NCI-H524 (cell line): ENCODE results near the gene MT1H.
"Not testable (repeated sequence)": the region's sequence is repeated elsewhere in the genome, so short reads cannot be mapped to it uniquely, and the experiment has no call there.

Source experiments
- DNase-seq, 2 experiments: peaks; one replicate each; lab custom pipeline; 2025; lab: John Stamatoyannopoulos, UW

MT1H gene

DNA sequence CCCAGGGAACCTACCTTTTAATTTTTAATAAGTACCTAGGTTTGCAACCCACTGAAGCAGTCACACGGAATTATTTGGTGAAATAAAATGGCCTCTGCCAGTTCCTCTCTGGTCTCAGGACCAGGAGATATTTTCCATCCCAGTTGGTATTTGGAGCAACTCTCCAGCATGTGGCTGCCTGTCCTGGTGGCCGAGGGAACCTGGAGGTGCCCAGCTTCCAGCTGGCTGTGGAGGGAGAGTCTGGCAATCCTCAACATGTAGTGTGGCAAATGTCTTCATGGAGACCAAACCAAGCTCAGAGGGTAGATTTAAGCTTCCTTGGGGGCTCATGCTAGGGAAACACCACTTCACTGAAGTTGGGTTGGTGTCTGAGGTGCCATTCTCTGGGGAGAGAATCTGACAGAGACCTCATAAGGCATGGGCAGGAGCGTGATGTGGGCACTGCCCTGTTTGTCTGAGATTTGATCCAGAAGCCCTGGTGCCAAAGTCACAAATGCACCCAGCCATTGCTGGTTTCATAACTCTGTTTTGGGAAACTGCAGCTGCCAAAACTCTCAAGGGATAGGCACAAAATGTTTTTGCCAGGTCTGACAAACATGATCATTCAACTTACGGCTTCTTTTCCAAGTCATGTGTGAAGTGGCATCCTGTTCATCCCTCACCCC lies 15.4 kb downstream of the MT1H start:
- DNase-seq: no peak

DNA sequence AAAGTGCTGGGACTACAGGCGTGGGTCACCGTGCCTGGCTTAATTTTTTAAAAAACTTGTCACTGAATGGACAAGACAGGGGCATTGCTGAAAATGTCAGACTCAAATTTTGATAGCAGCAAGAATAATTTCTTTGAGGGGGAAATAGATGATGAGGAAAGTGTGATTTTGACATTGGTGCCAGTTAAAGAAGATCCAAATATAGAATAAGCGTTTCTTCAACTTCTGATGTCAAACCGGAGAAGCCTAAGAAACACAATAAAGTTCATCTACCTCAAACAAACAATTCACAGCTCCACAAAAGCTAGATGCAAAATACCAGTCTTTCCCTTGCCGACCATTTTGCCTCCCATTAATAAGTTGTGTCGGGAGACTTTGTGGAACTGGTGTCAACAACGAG lies 17.1 kb downstream of the MT1H start:
- DNase-seq: no peak

DNA sequence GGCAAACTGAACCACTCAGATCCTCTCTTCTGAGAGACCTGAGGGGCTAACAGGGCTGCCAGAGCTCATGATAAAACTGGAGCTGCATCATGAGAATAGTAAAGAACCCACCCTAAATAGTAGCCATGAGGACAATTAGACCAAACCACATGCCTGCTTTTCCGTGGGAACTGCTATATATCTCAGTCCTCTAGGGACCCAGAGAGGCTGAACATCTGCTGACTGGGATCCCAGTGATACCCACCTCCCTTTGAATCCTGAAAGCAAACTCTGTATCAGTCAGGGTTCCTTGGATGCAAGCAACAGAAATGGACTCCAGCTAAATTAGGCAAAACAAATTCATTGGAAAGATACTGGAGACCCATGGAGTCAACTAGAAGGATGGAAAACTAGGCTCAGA lies 19.1 kb downstream of the MT1H start:
- peak in 1 of 2 experiments; percentile 46 for DNase-seq

DNA sequence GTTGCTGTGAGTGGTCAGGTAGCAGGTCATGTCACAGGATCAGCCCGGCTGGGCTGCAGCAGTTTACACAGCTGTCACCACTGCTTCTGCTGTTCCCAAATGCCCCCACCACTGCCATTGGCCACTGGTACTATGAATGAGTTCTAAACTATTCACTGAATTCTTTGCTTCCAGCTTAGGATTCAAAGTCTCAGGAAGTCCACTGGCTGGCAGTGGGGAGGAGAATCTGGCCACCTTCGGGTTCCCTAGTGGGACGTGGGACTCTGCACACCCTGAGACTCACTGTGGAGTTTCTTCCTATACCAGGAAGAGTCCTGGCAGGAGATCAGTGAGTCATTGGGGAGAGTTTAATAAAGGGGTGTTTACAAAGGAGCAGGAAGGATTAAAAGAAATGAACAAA lies 19.6 kb downstream of the MT1H start:
- DNase-seq: no peak

DNA sequence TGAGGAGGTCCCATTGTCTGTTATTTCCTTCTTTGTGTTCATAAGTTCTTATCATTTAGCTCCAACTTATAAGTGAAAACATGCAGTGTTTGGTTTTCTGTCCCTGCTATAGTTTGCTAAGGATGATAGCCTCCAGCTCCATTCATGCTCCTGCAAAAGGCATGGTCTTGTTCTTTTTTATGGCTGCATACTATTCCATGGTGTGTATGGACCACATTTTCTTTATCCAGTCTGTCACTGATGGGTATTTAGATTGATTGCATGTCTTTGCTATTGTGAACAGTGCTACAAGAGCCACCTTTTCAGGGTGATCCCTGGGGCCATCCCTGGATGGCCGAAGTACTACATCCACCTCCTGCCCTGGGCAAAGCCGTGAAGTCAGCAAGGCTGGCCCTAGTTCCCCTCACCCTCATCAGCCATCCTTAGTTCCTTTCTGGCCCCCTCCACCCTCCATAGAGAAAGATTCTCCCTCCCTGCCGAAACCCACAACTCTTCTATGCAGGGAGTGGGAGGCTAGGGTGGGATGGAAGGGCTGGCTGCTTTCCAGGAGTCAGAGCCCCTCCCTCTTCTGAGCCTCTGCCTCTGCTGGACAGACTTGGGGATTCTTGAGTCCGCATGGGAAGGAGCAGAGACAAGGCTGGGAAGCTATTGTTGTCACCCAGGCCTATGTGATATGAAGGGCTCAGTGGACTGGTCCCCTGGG lies 21.0 kb downstream of the MT1H start:
- DNase-seq: no peak

DNA sequence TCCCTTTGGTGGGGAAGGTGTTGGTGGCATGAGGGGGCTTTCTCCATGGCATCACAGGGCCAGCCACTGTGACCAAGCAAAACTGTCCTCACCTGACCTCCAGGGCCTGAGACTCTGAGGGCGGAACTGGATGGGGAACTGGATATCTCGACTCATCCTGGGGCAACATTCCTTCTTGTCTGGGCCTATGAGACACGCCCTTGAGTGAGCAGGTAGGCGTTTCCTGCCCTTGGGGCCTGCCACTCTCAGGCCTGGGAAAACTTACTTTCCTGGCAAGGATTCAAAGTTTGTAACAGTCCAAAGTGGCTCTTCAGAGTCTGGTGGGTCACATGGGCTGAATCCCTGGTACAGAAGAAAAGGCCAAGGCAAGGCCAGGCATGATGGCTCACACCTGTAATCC lies 22.3 kb downstream of the MT1H start:
- DNase-seq: no peak

DNA sequence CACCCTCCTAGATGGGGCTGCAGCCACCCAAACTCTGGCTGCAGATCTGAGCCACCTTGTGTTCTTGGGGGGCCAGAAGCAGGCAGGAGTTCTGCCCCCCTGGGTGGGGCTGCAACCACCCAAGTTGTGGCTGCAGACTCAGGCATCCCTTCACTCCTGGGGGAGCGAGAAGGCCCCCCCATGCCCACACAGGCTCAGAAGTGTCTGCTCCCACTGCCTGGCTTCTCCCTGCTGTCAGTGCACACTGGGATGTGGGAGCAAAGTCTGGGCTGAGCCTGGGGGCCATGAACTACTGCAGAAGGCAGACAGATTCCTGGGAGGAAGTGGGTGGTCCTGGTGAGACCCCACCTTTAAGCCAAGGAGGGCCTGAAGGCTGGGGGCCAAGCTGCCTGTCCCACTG lies 25.6 kb downstream of the MT1H start:
- DNase-seq: no peak

DNA sequence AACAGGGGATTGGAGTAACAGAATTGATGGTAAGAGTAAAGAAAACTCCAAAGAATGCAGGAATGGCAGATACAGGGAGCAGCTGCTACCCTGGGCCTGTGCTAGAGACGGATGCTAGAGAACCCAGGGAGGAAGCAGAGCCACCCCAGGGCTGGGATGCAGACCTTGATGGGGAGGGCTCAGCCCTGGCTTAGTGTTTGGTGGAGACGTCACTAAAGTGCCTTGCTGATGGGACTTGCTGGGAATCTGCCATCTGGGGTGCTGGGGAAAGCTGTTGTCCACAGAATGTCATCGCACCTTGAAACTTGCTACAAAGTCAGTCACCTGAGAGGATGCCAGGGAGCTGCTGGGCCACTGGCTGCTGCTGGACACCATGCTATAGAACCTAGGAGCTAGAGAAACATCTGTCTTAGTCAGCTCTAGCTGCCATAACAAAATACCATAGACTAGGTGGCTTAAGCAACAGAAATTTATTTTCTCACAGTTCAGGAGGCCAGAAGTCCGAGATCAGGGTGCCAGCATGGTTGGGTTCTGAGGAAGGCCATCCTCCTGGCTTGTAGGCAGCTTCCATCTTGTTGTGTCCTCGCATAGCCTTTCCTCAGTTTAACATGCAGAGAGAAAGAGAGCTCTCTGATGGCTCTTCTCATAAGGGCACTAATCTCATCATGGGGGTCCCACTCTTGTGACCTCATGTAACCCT lies 28.0 kb downstream of the MT1H start:
- no peak for DNase-seq

DNA sequence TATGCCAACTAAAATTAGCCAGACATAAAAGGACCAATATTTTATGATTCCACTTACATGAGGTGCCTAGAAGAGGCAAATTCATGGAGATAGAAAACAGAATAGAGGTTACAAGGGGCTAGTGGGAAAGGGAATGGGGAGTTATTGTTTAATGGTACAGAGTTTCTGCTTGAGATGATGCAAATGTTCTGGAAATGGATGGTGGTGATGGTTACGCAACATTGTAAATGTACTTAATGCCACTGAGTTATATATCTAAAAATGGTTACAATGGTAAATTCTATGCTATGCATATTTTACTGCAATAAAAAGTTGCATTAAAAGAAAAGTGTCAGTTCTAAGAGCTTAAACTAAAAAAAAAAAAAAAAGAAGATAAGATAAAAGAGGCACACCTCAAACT lies 30.6 kb downstream of the MT1H start:
- DNase-seq: no peak

DNA sequence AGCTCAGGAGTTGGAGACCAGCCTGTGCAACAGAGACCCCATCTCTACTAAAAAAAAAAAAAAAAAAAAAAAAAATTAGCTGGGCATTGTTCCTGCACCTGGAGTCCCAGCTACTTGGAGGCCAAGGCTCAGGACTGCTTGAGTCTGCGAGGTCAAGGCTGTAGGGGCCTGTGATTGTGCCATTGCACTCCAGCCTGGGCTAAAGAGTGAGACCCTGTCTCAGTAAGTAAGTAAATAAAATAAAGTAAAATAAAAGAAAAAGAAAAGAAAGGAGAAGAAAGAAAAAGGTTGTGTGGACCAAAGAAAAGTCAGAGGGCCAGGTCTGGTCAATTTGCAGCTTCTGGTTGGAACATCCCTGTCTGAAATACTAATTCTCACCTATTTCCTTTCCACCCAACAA lies 31.0 kb downstream of the MT1H start:
- no peak for DNase-seq

DNA sequence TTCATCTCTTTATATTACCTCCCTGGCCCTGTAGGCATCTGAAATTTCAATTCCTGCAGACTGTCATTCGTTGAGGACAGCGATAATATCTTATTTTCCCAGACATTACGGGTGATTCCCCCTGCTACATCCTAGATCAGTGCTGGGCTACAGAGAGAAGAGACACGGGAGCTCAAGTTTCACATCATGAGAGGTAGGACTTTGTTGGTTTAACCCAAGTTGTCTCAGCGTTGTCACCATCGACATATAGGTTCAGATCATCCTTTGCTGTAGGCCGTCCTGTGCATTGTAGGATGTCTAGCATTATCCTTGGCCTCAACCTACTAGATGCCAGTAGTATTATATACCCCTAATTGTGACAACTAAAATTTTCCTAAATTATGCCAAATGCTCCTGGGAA lies 31.9 kb downstream of the MT1H start:
- no peak for DNase-seq

DNA sequence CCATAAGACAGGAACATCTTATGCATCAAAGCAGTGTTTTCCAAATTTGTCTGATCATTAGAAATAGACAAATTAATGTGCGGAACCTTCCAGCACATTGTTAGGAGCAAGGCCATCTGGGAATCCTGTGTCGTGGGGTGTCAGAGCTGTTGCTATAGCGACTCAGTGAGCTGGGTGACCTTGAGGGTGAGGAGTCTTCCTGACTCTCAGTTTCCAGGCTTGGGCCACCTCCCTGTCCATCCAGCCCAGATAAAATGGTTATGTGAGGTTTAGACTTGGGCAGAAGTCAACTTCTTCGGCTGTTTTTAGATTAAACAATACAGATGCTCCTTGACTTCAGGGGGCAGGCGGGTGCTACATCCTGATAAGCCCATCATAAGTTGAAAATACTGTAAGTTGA lies 33.2 kb downstream of the MT1H start:
- DNase-seq: no peak

DNA sequence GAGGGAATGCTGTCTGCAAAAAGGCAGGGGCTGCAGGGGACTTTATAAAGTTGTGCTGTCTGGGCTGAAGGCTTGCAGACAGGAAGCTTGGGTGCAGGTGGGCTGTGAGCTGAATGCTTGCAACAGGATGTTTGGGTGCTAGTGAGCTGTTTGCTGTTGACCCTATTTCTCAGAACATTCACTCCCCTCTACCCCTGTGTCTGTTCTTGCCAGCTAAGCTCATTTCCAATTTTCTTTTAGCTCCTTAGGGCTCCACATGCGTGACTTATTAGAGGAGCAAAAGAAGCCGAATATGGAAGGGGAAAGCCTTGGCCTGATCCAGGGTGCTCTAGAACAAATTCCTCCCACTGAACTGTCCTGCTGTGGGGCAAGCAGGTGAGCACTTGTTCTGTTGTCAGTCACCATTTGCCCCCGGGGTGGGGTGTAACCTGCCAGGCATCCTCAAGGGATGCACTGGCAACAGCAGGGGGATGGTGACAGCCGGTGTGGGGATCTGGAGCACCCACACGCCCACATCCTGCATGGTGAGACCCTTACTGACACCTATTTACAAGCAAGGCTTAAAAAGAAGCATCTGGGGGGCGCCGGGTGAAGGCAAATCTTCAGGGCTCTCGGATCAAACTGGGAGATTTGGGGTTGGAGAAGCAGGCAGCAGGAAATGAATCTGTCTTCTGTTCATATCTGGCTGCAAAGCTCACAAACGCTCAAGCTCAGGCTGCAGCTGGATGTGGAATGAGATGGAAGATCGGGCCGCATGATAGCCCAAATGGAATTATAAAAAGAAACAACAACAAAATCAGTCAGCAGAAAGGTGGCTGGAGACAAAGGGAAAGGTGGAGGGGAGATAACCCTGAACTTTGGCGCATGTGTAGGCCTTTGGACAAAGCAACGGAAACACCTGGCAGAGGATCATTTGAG lies 39.2 kb downstream of the MT1H start:
- peak in 1 of 2 experiments; percentile 42 for DNase-seq

DNA sequence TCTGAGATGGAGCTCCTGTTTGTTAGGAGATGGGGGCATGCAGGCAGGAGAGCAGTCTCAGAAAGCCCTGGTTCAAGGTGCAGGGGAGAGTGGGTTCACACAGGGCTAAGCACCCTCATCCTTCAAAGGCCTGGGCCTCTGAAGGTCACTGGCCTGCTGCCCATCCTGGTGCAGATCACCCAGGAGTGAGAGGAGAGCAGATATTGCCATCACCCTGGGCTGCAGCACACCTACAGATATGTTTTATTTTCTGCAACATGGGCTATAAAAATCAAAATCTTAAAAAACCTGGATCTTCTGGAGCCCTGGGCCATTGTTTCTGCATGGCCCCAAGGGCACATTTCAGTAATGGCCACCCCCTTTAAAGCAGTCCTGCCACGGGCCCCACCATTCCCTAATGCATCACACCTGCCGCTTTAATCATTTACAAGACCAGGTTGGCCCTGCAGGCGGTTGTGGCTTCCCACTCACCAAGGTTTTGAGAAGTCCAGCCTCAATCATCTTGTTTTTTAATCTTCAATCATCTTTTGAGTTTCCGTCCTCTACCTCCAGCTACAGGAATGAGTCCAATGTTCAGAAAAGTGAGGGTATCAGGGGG lies 39.9 kb downstream of the MT1H start:
- no peak for DNase-seq

DNA sequence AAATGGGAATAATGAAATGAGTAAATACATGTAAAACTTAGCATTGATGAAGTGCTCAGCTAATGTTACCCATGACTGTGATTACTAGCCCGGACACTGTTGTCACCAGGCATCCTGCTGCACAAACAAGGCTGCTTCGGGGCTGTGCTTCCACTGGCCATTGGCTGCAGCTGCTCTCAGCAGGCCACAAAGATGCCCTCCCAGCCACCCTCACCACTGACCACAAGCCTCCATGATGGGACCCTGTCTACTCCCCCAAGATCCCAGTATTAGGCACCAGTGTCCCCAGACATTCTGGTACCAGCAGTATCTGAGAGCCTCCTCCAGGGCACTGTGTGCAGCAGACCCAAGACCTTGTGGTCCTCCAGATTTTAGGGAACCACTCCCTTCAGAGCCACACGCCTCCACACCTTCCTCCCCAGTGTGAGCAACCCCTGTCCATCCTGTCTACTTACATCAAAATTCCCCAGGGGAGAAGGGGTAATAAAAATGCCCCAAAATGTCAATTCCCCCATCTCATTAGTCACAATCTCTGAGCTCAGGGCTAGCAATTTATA lies 40.6 kb downstream of the MT1H start:
- DNase-seq: no peak

DNA sequence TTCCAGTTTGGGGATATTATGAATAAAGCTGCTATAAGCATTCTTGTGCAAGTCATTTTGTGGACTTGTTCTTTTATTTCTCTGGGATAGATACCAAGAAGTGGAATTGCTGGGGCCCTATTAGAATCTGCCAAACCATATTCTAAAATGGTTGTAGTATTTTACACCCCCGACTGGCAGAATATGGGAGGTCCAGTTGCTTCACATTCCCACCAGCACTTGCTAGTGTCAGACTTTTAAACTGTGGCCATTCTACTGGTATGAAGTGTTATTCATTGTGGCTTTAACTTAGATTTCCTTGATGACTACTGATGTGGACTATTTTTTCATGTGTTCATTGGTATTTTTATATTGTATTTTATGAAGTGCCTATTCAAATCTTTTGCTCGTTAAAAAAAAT lies 42.2 kb downstream of the MT1H start:
- DNase-seq: no peak

DNA sequence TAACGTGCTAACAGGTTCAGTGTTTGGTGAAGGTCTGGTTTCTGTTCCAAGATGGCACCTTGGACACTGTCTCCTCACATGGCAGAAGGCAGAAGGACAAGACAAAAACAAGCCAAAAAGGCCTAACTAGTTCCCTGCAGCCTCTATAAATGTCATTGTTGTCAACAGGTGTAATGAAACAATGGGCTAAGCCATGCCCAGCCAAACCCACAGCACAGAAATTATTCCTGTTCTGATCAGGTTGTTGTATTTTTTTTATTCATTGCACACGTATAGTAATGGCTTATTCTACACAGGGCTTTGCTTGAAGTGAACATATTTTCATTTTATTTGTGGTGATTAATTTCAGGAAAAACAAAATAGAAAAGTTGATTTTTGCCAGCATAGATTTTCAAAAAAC lies 44.2 kb downstream of the MT1H start:
- DNase-seq: no peak

DNA sequence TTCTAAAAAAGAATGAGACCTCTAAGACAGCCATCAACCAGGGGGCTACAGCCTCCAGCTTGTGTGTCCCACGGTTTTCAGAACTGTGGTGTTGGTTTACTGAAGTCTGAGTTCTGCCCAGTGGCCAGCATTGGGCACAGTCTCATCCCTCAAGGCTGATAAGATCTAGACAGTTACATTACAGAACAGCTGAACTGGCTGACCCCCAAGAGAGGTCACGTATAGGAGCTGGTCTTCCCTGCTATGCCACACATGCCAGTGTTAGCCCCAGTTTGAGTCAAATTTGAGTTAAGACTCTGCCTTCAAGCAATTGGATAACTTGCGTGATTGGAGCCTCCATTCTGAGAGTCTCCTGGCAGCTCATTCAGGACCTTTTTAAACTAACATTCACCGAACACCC lies 45.5 kb downstream of the MT1H start:
- no peak for DNase-seq

DNA sequence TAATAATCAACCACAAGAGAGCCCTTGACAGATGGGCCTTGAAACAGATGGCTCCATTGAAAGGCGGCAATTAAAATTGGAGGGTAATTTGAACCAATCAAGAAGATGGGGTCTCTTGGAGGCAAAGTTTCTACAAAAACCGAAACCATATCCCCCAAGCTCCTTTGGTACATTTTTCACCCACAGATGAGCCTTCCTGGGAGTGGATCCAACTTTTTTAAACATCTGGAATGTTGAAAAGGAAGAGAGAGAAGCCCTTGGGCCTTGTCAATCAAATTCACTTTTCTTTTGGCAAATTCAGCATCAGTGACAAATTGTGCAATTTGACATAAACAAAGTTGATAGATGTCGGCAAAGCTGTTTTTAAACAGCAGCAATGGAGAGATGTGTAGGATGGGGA lies 47.1 kb downstream of the MT1H start:
- DNase-seq: peak; percentile 63 to 89

DNA sequence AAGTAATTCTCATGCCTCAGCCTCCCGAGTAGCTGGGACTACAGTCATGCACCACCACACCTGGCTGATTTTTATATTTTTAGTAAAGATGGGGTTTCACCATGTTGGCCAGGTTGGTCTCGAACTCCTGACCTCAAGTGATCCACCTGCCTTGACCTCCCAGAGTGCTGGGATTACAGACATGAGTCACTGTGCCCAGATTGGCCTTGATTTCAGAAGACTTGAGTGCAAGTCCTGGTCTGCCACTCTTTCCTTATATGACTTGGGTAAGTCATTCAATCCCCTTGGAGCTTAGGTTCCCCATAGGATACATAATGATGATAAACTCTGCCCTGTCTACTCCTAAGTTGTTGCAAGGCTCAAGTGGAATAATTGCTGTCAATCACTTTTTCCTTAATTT lies 47.9 kb downstream of the MT1H start:
- not testable (repeated sequence) for DNase-seq
